ENCODE measurements around the gene SVIL. TPM values are rescaled to one million over a fixed set of nuclear protein-coding genes. Genes with fewer than 3 reads are reported as not detected.
"Not testable (repeated sequence)": the region's sequence is repeated elsewhere in the genome, so short reads cannot be mapped to it uniquely, and the experiment has no call there.

SVIL gene
- total and polyA plus RNA-seq, 7 donors = 70.6 to 1,728 (median 792) TPM

DNA sequence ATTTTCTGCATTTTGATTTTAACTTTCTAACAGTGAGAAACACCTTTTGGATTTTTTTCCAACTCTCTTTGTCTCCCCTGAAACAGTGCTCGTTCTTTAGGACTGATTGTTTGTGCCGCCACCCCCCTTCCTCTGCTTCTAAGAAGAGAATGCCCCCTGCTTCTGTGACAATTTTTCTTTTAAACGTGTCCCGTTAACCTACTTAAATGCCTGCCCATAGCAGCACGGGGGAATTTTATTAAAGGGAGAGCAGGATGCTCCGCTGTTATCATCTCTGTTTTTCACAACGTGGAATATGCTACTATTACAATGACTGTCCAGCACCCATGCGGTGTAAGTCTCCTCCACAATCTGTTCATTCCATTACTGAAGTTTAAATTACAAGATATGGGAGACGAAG, 67.8 kb downstream of the SVIL start:
- peak in 1 of 4 donors; percentile 6 for ATAC-seq
- Histone ChIP-seq H3K27me3 (ENCODE audit: insufficient read depth in 3 of 3, low read length in 2 of 3) (no peaks in the 10 kb centered on the region), H3K4me3 (no peak overlapping the region), H3K9me3 (no peaks in the 10 kb centered on the region), H3K4me1 (peaks cover 53% of the 10 kb centered on the region), H3K27ac (peak overlapping the region; percentile 54), H3K36me3 (ENCODE audit: insufficient read depth in 1 of 2, low read depth in 1 of 2) (peaks cover 0 to 80% of the 10 kb centered on the region in 2 donors)
- 69 to 80% (median 77%) methylated on average over 9 of the region's 9 CpGs for WGBS, 3 donors
- TF ChIP-seq, protein P1, sequence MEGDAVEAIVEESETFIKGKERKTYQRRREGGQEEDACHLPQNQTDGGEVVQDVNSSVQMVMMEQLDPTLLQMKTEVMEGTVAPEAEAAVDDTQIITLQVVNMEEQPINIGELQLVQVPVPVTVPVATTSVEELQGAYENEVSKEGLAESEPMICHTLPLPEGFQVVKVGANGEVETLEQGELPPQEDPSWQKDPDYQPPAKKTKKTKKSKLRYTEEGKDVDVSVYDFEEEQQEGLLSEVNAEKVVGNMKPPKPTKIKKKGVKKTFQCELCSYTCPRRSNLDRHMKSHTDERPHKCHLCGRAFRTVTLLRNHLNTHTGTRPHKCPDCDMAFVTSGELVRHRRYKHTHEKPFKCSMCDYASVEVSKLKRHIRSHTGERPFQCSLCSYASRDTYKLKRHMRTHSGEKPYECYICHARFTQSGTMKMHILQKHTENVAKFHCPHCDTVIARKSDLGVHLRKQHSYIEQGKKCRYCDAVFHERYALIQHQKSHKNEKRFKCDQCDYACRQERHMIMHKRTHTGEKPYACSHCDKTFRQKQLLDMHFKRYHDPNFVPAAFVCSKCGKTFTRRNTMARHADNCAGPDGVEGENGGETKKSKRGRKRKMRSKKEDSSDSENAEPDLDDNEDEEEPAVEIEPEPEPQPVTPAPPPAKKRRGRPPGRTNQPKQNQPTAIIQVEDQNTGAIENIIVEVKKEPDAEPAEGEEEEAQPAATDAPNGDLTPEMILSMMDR (IDR thresholded peaks at IDR 0.05) = no peak
- no peak for DNase-seq
- intact Hi-C loops (cut with DNase I) = no loop called here

DNA sequence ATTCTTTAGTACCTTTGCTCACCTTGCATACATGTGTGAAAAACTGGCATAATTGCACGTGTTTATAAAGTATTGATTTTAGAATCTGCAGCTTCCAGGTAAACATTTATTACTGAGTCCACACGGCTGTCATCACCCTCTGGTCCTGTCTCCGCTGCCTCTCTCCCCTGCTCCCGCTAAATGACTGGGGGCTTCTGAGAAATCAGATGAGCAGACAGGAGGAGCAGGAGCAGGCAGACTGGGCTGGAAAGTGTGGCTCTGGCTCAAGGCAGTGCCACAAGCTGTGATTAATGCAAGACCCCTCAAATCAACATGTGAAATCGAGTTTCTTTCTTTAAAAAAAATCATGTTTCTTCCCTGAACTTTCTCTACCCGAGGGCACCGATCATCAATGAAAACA, 68.6 kb downstream of the SVIL start:
- peak overlapping the region; percentile 41 for H3K27ac ChIP-seq
- H3K27me3 ChIP-seq (ENCODE audit: insufficient read depth in 3 of 3, low read length in 2 of 3); DNase-seq; H3K9me3 ChIP-seq; intact Hi-C loops (cut with DNase I); H3K4me3 ChIP-seq; ATAC-seq: not testable (repeated sequence)
- peaks cover 0 to 88% of the 10 kb centered on the region in 2 donors for H3K36me3 ChIP-seq (ENCODE audit: insufficient read depth in 1 of 2, low read depth in 1 of 2)
- H3K4me1 ChIP-seq = peaks cover 53% of the 10 kb centered on the region
- WGBS, 3 donors = 81 to 83% (median 82%) methylated on average over 7 of the region's 7 CpGs

DNA sequence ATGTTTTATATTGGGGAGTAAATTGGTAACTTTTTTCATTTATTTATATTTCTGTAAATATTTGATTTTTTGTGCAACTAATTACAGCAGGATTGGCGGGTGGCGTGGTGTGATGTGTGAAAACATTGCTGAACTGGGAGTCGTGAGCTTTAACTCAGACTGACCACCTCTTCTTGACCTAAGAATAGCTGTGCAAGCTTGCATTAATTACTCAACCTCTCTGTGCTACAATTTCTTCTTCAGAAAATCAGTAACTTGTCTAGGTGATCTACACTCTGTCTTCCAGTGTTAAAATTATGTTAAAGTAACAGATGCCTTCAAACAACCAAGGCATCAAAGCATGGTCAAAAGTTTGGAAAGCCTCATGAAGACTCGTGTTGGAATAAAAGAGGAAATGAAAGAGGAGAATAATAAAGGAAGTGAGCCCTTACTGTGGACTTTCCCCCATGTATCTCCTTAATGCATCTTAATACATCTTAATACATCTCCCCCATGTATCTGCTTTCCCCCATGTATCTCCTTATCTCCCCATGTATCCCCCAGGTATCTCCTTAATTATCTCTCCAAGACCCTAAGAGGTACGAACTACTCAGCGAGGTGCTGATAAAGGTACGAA, 71.2 kb downstream of the SVIL start:
- WGBS, 3 donors = 84 to 90% (median 87%) methylated on average over 7 of the region's 7 CpGs
- H3K27ac ChIP-seq = peak overlapping the region; percentile 50
- no peak for ATAC-seq
- H3K4me1 ChIP-seq = peaks cover 55% of the 10 kb centered on the region
- H3K27me3 ChIP-seq (ENCODE audit: insufficient read depth in 3 of 3, low read length in 2 of 3) = no peaks in the 10 kb centered on the region
- TF ChIP-seq, protein P1 (IDR thresholded peaks at IDR 0.05) = no peak
- H3K36me3 ChIP-seq (ENCODE audit: insufficient read depth in 1 of 2, low read depth in 1 of 2) = peaks cover 0 to 86% of the 10 kb centered on the region in 2 donors
- H3K4me3 ChIP-seq = no peak overlapping the region
- no peak for DNase-seq
- intact Hi-C loops (cut with DNase I) = no loop called here
- H3K9me3 ChIP-seq = no peaks in the 10 kb centered on the region

DNA sequence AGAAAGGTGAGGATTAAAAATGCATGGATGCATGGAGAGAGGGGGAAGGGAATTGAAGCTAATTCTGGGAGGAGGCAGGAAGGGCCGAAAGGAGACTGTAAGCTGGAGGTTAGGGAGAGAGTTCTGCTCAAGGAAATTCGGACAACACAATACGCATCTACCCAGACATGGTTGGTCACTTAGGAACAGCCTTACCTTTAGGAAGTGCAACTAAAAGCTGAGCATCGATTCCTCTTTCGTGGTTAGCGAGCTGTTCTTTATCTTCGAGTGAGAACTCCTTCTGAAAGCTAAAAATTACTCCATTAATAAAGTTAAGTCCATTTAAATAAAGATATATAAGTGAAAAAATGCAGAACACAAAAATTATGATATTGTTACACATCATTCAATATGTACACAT, 71.8 kb downstream of the SVIL start:
- H3K9me3 ChIP-seq; H3K4me3 ChIP-seq; intact Hi-C loops (cut with DNase I); DNase-seq; H3K27me3 ChIP-seq (ENCODE audit: insufficient read depth in 3 of 3, low read length in 2 of 3); H3K27ac ChIP-seq; ATAC-seq: not testable (repeated sequence)
- Histone ChIP-seq H3K36me3 (ENCODE audit: insufficient read depth in 1 of 2, low read depth in 1 of 2) (peaks cover 0 to 87% of the 10 kb centered on the region in 2 donors), H3K4me1 (peaks cover 60% of the 10 kb centered on the region)
- WGBS, 3 donors = 79 to 90% (median 86%) methylated on average over 5 of the region's 7 CpGs

DNA sequence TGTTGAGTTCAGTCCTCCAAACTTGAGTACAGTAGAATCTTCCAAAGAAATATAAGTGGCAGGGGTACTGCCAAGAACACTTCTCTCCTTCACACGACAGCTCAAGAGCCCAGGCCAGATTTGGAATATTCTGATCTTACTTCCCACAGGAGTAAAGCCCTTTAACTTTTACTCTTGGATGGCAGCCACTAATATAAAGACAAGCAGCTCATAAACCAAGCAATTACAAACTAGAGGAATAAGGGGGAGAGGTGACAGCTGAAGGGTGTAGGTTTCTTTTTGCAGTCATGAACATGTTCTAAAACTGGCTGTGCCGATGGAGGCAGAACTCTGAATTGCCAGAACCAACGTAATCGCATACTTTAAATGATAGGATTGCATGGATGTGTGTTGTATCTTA, 74.8 kb downstream of the SVIL start:
- intact Hi-C loops (cut with DNase I) = no loop called here
- 16 to 23% (median 17%) methylated on average over 4 of the region's 4 CpGs for WGBS, 3 donors
- H3K4me3 ChIP-seq = no peak overlapping the region
- peaks cover 0 to 82% of the 10 kb centered on the region in 2 donors for H3K36me3 ChIP-seq (ENCODE audit: insufficient read depth in 1 of 2, low read depth in 1 of 2)
- TF ChIP-seq, protein P1 (IDR thresholded peaks at IDR 0.05) = no peak
- no peaks in the 10 kb centered on the region for H3K27me3 ChIP-seq (ENCODE audit: insufficient read depth in 3 of 3, low read length in 2 of 3)
- ATAC-seq = peak; percentile 69 to 80 (median 74)
- peak overlapping the region; percentile 81 for H3K27ac ChIP-seq
- H3K4me1 ChIP-seq = peaks cover 75% of the 10 kb centered on the region
- no peak for DNase-seq
- no peaks in the 10 kb centered on the region for H3K9me3 ChIP-seq

DNA sequence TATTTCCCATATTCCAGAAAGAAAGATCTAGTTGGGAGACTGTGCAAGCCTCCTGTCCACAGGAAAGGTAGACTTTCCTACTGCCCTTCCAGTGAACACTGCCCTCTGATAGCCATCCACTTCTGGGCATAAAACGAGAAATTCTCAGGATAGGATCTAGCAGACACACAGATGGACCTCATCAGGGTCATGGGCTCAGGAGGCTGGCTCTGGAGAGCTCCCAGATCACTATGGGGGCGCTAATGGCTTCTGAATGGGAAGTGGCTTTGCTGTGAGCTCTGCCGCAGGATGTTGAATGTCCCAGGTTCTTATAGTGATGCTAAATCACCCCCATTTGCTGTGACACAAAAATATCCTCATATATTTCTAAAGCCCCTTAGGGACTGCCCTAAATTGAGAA, 77.1 kb downstream of the SVIL start:
- Histone ChIP-seq H3K36me3 (ENCODE audit: insufficient read depth in 1 of 2, low read depth in 1 of 2) (peaks cover 0 to 83% of the 10 kb centered on the region in 2 donors), H3K4me1 (peaks cover 79% of the 10 kb centered on the region), H3K27me3 (ENCODE audit: insufficient read depth in 3 of 3, low read length in 2 of 3) (no peaks in the 10 kb centered on the region), H3K9me3 (no peaks in the 10 kb centered on the region), H3K4me3 (no peak overlapping the region), H3K27ac (peak overlapping the region; percentile 81)
- ATAC-seq (no peak), DNase-seq (no peak)
- WGBS, 3 donors = 74 to 81% (median 81%) methylated on average over 3 of the region's 3 CpGs
- TF ChIP-seq, protein P1 (IDR thresholded peaks at IDR 0.05) = no peak
- intact Hi-C loops (cut with DNase I) = no loop called here

All from psoas muscle (tissue), 8 donors.